NCI-H146 (cell line): ENCODE results near the gene TMEM120A.
A peak's percentile ranks its signal among the peaks of the same experiment; 100 is the strongest.
"Not testable (repeated sequence)": the region's sequence is repeated elsewhere in the genome, so short reads cannot be mapped to it uniquely, and the experiment has no call there.

Experiments used
- DNase-seq: peaks from one replicate; lab custom pipeline; 2025; lab: John Stamatoyannopoulos, UW

Gene TMEM120A

GRCh38 chr7:75994388-75995051 lies at the start of gene TMEM120A:
Gene TMEM120A (minus strand): TSS chr7:75994595. CDS start chr7:75994570, 25 bp downstream.
- DNase-seq: peak; percentile 94

DNA sequence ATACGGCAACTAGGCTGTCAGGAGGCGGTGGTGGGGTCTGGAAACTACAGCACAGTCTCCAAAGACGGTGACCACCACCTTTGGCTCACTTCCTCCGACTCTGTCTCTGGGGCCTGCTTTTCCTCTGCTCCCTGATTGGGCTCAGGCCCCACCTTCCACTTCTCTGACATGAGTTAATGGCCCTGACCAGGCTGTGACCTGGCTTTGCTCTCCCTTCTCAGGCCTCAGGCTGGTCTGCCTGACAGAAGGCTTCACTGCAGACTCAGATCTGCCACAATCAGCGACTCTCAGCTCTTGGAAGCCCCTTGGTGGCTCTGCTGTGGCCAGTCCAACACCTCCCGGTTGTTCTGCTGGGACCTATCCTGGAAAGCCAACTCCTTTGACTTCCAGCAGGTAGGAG lies 45.7 kb upstream of the TMEM120A start:
- DNase-seq: no peak

DNA sequence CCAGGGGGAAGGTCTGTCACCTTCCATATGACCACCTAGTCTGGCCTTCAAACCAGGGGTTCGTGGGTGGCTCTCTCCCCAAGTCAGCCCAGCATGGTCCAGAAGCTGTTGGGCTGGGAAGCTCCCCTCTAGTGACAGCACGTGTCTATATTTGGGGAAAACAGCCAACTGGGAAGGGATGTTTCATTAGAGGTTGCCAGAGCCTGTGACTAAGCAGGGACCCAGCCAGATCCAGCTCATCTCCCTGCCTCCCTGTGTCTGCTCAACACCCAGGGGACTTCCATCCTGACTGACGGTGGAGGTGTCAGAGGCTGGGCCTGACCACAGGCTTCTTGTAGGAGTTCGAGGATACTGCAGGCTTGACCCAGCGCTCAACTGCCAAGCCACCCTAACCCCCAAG lies 42.9 kb upstream of the TMEM120A start:
- no peak for DNase-seq

DNA sequence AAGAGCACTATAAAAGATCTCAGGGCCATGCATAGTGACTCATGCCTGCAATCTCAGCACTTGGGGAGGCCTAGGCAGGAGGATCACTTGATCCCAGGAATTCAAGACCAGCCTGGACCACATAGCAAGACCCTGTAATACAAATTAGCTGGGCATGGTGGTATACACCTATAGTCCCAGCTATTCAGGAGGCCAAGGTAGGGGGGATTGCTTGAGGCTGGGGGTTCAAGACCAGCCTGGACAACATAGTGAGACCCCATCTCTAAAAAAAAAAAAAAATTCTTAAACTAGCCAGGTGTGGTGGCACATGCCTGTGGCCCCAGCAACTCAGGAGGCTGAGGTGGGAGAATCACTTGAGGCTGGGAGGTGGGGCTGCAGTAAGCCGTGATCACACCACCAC lies 37.6 kb upstream of the TMEM120A start:
- no peak for DNase-seq

GRCh38 chr7:76029682-76030081 lies 35.3 kb upstream of the TMEM120A start:
- peak; percentile 80 for DNase-seq

GRCh38 chr7:76023002-76023401 lies 28.6 kb upstream of the TMEM120A start:
- no peak for DNase-seq

DNA sequence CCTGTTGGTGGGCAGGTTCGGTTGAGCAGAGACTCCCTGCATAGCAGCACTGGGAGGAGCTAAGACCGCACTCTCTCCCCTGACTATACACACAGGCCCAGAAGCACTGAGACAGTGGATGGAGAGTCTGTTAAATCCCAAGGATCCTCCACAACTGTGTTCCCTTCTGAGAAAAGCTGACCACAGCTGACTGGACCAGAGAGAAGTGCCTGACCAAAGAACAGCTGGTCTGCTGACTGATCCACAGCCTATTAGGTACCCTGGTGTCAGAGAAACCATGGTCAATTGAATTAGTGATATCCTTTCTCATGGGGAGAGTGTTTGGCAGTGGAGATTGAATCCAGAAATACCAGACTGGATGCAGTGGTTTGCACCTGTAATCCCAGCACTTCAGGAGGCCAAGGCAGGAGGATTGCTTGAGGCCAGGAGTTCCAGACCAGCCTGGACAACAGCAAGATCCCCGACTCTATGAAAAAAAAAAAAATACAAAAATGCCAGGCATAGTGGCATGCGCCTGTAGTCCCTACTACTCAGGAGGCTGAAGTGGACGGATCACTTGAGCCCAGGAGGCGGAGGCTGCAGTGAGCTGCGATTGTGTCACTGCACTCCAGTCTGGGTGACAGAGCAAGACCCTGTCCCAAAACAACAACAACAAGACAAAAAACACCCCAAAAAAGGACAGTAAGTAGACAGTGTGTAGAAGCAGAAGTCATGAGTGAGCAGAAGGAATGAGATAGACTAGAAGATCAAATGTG lies 27.8 kb upstream of the TMEM120A start:
- no peak for DNase-seq

GRCh38 chr7:76020031-76020714 lies 25.8 kb upstream of the TMEM120A start:
- peak; percentile 60 for DNase-seq

GRCh38 chr7:76018520-76018919 lies 24.1 kb upstream of the TMEM120A start:
- DNase-seq: not testable (repeated sequence)

DNA sequence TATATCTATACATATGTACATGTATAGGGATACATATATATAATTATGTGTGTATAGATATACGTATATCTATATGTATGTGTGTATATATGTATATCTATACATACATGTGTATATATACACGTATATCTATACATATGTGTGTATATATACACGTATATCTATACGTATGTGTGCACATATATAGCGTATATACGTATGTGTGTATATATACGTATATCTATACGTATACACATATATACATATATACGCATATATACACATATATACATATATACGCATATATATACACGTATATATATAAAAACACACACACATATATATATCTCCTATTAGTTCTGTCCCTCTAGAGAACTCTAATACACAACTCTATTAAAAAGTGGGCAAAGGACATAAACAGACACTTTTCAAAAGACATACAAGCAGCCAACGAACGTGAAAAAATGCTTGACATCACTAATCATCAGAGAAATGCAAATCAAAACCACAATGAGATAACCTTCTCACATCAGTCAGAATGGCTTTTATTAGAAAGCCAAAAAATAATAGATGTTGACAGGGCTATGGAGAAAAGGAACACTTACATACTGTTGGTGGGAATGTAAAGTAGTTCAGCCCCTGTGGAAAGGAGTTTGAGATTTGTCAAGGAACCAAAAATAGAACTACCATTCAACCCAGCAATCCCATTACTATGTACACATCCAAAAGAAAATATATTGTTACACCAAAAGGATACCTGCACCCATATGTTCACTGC lies 22.0 kb upstream of the TMEM120A start:
- DNase-seq: no peak

GRCh38 chr7:76011442-76011861 lies 17.1 kb upstream of the TMEM120A start:
- DNase-seq: no peak

GRCh38 chr7:76009672-76010600 lies 15.5 kb upstream of the TMEM120A start:
- DNase-seq: no peak

- DNase-seq: no peak
Measured at GRCh38 chr7:76008156-76008687, 13.8 kb upstream of the TMEM120A start.

DNA sequence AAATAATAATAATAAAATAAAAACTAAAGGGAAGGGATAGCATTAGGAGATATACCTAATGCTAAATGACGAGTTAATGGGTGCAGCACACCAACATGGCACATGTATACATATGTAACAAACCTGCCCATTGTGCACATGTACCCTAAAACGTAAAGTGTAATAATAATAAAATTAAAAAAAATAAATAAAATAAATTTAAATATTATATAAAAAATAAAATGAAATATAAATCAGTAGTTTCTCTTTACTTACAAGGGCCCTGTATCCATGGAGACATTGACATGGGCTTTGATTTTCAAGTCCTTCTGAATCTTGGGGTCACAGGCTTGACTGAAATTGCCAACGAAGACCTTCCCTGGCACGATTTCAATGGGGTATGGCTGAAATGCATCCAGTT lies 10.6 kb upstream of the TMEM120A start:
- DNase-seq: not testable (repeated sequence)

- DNase-seq: no peak
Measured at GRCh38 chr7:76003351-76003750, 9.0 kb upstream of the TMEM120A start.

- no peak for DNase-seq
Measured at GRCh38 chr7:76002822-76003221, 8.4 kb upstream of the TMEM120A start.

- DNase-seq: no peak
Measured at GRCh38 chr7:76002139-76002538, 7.7 kb upstream of the TMEM120A start.

- DNase-seq: no peak
Measured at GRCh38 chr7:76000566-76000965, 6.2 kb upstream of the TMEM120A start.

GRCh38 chr7:75998038-75998437 lies 3.6 kb upstream of the TMEM120A start:
- no peak for DNase-seq

- no peak for DNase-seq
Measured at GRCh38 chr7:75996476-75996875, 2.1 kb upstream of the TMEM120A start.

GRCh38 chr7:75995996-75996395 lies 1.6 kb upstream of the TMEM120A start:
- DNase-seq: no peak
